K562 (cell line): ENCODE data around the gene RMND5B. TPM values are rescaled to one million over a fixed set of nuclear protein-coding genes. Genes with fewer than 3 reads are reported as not detected.

Source experiments
- CEBPB ChIP-seq: fragments of 450-650 bp; IDR thresholded peaks from 2 replicates; pipeline ENCODE4 v1.6.1; 2016; ENCODE audit warnings: missing genetic modification characterization, missing compliant biosample characterization
- FOXK1 ChIP-seq: sonication (generic); formaldehyde crosslinking; IDR thresholded peaks from 2 replicates; pipeline ENCODE4 v1.8.0; 2022; ENCODE audit warnings: missing genetic modification reagents, mild to moderate bottlenecking, borderline replicate concordance
- FOXP1 ChIP-seq: sonication (generic); formaldehyde crosslinking; IDR thresholded peaks from 2 replicates; pipeline ENCODE4 v1.8.0; 2022; ENCODE audit warnings: mild to moderate bottlenecking, missing genetic modification reagents
- MEIS2 ChIP-seq: fragments of 450-650 bp; IDR thresholded peaks from 2 replicates; pipeline ENCODE4 v1.6.1; 2014; ENCODE audit warnings: mild to moderate bottlenecking; ENCODE audit not compliant: partially characterized antibody
- RBFOX2 ChIP-seq: fragments of 200-400 bp; formaldehyde crosslinking; IDR thresholded peaks from 2 replicates; pipeline ENCODE4 v1.6.1; 2017; ENCODE audit warnings: low read depth, mild to moderate bottlenecking, low read length, moderate library complexity
- STAG1 ChIP-seq: sonication (generic); formaldehyde crosslinking; IDR thresholded peaks from 2 replicates; pipeline ENCODE4 v1.5.0; 2020; ENCODE audit warnings: missing genetic modification reagents, borderline replicate concordance
- TAF15 ChIP-seq: fragments of 200-400 bp; formaldehyde crosslinking; IDR thresholded peaks from 2 replicates; pipeline ENCODE4 v1.6.1; 2017; ENCODE audit warnings: mild to moderate bottlenecking, low read depth, low read length, moderate library complexity
- ZNF354B ChIP-seq: fragments of 250-450 bp; sonication (Bioruptor Pico); IDR thresholded peaks from 2 replicates; pipeline ENCODE4 v1.4.0; 2020
- polyA plus RNA-seq, 8 experiments: library from polyadenylated mRNA; depleted of rRNA in 4 of 8; stranded (reverse) in 5 of 8; unstranded in 3 of 8; fragments of >200 nt; fragmentation: Nextera tagmentation in 2 of 8; fragmentation: Illumina TruSeq in 1 of 8; extraction: Ambion mirVana in 2 of 8; extraction: Trizol in 1 of 8; gene quantifications; 2 replicates each; pipeline versions ENCODE4 v1.2.1 to v1.2.3, GENCODE V29; 2011 to 2014; ENCODE audit warnings: inconsistent platforms in 1 of 8, missing spikeins in 1 of 8
- total RNA-seq, 7 experiments: library from RNA; depleted of rRNA in 6 of 7; stranded (reverse); fragments of >200 nt in 6 of 7; fragmentation: Illumina TruSeq in 2 of 7; extraction: Trizol in 2 of 7; gene quantifications; 2 replicates each; pipeline versions ENCODE4 v1.2.1 to v1.2.3, GENCODE V29; 2011 to 2021; ENCODE audit warnings: low replicate concordance in 1 of 7
- TF ChIP-seq, protein P1 (sequence below): fragments of 200-600 bp; sonication (generic); IDR thresholded peaks from one replicate; pipeline ENCODE4 v1.6.1; 2012; ENCODE audit warnings: mild to moderate bottlenecking, low read depth, low read length, inconsistent platforms
- TF ChIP-seq, protein P2 (sequence below): sonication (generic); formaldehyde crosslinking; IDR thresholded peaks from 2 replicates; pipeline ENCODE4 v1.8.1; 2023; ENCODE audit warnings: mild to moderate bottlenecking, missing genetic modification reagents

Gene RMND5B
- total and polyA plus RNA-seq, 9 of the 15 experiments (the other 6 are each of a cell fraction or from before 2014, with no cell fraction given) = 2.6 to 57.0 (median 28.3) TPM

DNA sequence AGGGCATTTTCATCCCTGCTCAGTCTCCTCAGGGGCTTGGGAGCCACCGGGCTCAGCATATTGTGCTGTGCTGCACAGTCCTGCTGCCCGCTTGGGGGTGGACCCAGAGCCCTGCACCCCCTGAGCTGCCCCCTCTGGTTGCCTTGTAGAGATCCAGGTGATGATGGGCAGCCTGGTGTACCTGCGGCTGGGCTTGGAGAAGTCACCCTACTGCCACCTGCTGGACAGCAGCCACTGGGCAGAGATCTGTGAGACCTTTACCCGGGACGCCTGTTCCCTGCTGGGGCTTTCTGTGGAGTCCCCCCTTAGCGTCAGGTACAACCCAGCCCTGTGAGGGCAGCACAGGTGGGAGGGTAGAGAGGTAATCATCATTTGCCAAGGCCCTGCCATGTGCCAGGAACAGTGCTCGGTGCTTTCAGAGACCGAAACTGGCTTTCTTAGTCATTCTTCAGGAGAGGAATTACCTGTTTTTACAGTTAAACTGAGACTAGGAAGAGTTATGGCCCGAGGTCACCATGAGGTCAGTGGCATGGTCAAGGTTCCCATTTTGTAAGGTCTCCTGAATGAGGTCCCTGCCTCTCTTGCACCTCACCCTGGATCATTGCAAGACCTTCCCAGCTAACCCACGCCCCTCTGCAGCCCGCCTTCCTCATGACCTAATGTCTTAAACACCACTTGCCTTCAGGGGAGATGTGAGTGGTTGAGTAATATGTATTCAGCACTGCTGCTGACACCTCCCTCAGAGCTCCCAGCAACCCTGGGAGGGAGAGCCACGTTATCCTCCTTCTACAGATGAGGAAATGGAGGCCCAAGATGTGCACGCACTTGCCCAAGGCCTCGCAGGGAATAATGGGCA lies 15.4 kb downstream of the RMND5B start (continued):
- TF ChIP-seq RBFOX2 (peak; percentile 46), FOXK1 (CRISPR knock-in tag) (0 out of 2 replicates have a peak, but pooled peaks have one; percentile 20), FOXP1 (CRISPR knock-in tag) (no peak), TAF15 (no peak), ZNF354B (CRISPR knock-in tag) (no peak), MEIS2 (peak; percentile 5), CEBPB (peak; percentile 9; the same call in 1 of the 2 replicates), STAG1 (peak; percentile 48; the same call in 1 of the 2 replicates)
- TF ChIP-seq, protein P1, sequence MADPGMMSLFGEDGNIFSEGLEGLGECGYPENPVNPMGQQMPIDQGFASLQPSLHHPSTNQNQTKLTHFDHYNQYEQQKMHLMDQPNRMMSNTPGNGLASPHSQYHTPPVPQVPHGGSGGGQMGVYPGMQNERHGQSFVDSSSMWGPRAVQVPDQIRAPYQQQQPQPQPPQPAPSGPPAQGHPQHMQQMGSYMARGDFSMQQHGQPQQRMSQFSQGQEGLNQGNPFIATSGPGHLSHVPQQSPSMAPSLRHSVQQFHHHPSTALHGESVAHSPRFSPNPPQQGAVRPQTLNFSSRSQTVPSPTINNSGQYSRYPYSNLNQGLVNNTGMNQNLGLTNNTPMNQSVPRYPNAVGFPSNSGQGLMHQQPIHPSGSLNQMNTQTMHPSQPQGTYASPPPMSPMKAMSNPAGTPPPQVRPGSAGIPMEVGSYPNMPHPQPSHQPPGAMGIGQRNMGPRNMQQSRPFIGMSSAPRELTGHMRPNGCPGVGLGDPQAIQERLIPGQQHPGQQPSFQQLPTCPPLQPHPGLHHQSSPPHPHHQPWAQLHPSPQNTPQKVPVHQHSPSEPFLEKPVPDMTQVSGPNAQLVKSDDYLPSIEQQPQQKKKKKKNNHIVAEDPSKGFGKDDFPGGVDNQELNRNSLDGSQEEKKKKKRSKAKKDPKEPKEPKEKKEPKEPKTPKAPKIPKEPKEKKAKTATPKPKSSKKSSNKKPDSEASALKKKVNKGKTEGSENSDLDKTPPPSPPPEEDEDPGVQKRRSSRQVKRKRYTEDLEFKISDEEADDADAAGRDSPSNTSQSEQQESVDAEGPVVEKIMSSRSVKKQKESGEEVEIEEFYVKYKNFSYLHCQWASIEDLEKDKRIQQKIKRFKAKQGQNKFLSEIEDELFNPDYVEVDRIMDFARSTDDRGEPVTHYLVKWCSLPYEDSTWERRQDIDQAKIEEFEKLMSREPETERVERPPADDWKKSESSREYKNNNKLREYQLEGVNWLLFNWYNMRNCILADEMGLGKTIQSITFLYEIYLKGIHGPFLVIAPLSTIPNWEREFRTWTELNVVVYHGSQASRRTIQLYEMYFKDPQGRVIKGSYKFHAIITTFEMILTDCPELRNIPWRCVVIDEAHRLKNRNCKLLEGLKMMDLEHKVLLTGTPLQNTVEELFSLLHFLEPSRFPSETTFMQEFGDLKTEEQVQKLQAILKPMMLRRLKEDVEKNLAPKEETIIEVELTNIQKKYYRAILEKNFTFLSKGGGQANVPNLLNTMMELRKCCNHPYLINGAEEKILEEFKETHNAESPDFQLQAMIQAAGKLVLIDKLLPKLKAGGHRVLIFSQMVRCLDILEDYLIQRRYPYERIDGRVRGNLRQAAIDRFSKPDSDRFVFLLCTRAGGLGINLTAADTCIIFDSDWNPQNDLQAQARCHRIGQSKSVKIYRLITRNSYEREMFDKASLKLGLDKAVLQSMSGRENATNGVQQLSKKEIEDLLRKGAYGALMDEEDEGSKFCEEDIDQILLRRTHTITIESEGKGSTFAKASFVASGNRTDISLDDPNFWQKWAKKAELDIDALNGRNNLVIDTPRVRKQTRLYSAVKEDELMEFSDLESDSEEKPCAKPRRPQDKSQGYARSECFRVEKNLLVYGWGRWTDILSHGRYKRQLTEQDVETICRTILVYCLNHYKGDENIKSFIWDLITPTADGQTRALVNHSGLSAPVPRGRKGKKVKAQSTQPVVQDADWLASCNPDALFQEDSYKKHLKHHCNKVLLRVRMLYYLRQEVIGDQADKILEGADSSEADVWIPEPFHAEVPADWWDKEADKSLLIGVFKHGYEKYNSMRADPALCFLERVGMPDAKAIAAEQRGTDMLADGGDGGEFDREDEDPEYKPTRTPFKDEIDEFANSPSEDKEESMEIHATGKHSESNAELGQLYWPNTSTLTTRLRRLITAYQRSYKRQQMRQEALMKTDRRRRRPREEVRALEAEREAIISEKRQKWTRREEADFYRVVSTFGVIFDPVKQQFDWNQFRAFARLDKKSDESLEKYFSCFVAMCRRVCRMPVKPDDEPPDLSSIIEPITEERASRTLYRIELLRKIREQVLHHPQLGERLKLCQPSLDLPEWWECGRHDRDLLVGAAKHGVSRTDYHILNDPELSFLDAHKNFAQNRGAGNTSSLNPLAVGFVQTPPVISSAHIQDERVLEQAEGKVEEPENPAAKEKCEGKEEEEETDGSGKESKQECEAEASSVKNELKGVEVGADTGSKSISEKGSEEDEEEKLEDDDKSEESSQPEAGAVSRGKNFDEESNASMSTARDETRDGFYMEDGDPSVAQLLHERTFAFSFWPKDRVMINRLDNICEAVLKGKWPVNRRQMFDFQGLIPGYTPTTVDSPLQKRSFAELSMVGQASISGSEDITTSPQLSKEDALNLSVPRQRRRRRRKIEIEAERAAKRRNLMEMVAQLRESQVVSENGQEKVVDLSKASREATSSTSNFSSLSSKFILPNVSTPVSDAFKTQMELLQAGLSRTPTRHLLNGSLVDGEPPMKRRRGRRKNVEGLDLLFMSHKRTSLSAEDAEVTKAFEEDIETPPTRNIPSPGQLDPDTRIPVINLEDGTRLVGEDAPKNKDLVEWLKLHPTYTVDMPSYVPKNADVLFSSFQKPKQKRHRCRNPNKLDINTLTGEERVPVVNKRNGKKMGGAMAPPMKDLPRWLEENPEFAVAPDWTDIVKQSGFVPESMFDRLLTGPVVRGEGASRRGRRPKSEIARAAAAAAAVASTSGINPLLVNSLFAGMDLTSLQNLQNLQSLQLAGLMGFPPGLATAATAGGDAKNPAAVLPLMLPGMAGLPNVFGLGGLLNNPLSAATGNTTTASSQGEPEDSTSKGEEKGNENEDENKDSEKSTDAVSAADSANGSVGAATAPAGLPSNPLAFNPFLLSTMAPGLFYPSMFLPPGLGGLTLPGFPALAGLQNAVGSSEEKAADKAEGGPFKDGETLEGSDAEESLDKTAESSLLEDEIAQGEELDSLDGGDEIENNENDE = no peak
- TF ChIP-seq, protein P2, sequence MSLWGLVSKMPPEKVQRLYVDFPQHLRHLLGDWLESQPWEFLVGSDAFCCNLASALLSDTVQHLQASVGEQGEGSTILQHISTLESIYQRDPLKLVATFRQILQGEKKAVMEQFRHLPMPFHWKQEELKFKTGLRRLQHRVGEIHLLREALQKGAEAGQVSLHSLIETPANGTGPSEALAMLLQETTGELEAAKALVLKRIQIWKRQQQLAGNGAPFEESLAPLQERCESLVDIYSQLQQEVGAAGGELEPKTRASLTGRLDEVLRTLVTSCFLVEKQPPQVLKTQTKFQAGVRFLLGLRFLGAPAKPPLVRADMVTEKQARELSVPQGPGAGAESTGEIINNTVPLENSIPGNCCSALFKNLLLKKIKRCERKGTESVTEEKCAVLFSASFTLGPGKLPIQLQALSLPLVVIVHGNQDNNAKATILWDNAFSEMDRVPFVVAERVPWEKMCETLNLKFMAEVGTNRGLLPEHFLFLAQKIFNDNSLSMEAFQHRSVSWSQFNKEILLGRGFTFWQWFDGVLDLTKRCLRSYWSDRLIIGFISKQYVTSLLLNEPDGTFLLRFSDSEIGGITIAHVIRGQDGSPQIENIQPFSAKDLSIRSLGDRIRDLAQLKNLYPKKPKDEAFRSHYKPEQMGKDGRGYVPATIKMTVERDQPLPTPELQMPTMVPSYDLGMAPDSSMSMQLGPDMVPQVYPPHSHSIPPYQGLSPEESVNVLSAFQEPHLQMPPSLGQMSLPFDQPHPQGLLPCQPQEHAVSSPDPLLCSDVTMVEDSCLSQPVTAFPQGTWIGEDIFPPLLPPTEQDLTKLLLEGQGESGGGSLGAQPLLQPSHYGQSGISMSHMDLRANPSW (CRISPR knock-in tag) = no peak
